UCSD-AML1 (cell line): Measurements from ENCODE around the gene ABCB11.

Source experiments
- DNase-seq: peaks from one replicate; lab custom pipeline; 2025; ENCODE audit not compliant: unreplicated experiment; lab: John Stamatoyannopoulos, UW

The ABCB11 gene

DNA sequence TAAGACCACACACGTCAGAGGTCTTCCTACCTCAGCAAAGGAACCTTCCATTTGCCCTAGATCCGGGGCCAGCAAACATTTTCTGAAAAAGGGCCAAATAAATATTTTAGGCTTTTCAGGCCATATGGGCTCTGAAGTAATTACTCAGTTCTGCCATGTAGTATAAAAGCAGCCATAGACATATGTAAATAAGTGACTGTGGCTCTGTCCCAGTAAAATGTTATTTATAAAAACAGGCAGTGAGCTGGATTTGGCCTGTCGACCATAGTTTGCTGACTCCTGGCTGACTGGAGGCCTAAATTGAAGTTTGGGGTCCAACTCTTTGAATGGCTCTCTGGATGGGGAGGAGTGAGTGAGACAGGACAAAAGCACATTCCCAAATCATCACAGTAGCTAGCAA lies 49.5 kb downstream of the ABCB11 start:
- no peak for DNase-seq

DNA sequence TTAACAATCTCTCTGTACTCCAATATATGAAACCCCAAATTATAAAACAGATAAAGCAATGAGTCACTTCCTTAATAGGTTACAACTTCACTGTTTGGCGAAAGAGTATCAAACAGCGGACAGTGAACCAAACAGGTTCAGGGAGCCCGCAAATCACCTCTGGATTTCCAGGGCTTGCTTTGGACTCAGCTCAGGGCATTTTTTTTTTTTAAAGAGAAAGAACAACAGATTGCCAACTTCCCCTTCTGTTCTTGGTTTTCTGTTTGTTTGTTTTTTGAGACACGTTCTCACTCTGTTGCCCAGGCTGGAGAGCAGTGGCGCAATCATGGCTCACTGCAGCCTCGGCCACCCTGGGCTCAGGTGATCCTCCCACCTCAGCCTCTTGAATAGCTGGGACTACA lies 52.7 kb downstream of the ABCB11 start:
- DNase-seq = no peak

DNA sequence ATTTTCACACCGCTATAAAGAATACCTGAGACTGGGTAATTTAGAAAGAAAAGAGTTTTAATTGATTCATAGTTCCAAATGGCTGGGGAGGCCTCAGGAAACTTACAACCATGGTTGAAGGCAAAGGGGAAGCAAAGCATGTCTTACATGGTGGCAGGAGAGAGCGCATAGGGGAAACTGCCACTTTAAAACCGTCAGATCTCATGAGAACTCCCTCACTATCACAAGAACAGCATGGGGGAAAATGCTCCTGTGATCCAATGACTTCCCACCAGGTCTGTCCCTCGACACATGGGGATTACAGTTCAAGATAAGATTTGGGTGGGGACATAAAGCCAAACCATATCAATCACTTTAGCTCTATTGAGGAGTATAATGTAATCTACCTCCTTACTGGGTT lies 53.5 kb downstream of the ABCB11 start:
- DNase-seq = no peak

DNA sequence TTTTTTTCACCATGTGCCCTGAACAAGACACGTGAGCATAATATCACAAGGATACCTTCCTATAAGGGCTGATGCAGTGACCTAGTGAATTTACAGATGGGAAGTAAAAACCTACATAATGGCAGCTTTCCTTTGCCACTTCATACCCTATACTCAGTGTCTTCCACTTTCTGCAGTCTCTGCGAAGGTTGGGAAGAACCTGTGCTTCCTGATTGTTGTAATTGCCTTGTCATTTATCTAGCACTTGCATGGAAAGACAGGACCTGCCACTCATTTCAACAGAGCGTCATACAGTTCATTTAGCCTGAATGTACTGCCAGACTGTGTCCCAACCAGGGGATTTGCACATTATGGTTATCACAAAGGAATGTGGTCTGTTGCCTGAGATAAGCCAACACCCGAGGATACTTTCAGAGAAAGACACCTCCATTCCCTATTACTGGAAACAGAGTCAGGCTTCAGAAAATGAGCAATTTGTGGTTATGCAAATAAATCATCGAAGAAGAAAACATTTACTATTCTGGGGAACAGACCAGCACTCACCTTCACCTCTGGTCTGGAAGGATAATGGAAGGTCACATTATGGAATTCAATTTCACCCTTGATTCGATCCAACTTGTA lies 55.0 kb downstream of the ABCB11 start:
- DNase-seq = no peak

DNA sequence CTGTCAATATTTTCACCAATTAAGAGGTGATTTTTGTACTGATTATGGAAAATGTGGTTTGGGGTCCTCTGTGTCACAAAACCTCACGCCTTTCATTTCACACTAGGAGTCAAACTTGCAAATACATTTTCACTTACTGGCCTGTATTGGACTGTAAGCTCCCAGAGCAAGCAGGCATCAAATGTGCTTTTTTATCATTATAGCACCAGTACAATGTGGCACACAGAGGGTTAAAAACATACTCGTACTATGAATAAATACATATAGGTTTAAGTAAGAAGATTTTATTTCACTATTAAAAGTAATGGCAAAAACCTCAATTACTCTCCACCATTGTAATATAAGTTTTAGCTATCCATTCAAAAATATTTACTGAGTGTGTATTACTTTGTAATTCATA lies 56.7 kb downstream of the ABCB11 start:
- DNase-seq = no peak

DNA sequence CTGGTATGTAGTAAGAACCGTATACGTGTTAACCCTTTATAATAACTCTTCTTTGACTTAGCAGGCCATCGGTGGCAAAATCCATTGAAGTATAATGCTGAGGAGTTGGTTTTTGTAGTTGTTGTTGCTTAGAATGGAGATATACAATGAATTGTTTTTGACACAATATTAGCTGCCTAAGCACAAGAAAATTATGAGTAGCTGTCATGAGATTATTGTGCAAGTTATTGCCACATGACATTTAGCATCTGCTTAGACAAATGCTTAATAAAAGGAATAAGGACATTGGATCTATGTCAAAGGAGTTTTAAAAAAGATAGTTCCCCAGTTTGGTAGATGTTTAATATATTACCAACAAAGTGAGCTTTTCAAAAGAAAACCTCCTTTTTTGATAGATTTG lies 59.9 kb downstream of the ABCB11 start:
- DNase-seq = no peak

DNA sequence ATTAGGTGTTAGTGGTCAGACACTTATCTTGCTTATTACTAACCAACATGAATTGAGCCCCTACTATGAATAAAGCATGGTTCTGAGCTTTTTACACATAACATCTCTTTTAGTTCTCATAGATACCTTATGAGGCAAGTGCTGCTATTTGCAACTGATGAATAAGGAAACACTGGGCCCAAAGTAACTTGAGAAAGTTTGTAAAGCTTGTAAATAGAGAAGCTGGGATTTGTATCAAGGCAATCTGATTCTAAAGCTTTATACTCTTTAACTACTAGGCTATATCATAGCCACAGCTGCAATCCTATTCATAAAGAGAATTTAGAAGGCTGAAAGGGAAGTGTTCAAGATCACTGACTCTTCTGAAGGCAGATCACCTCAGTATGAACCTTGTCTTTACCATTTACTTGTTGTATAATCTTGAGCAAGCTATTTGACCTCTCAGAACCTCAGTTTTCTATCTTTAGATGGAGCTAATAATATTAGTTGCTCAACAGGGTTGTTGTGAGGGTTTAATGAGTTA lies 60.4 kb downstream of the ABCB11 start:
- no peak for DNase-seq

DNA sequence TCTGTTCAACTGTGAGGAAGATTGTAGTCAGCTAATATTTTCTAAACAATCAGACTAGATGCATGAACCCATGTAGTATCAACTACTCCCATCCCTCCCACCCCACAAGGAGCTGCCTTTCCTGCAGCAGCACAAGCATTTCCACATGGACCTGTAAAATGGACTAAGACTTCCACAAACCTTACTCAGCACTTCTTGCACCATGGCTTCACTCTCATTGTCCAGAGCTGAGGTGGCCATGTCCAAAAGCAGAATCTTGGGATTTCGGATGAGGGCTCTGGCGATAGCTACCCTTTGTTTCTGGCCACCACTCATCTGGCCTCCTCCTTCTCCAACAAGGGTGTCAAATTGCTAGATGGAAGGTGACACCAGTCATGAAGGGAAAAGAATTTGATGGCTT lies 61.3 kb downstream of the ABCB11 start:
- no peak for DNase-seq

DNA sequence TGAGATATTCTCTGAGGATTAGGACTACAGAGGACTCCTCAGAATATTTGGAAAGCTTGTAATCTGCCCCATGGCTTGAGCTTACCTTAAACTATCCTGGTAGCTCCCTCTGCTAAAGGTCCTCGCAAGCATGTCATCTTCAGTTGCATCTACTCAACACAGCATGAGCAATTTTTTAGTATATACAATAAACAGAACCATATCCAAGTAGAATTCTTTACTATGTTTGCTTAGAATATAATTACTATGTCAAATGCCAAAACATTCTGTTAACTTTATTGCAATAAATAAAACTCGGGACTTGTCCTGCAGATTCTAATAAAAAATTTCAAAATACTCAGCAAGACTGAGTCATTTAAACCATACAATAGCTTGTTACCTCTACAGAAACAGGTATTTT lies 62.8 kb downstream of the ABCB11 start:
- no peak for DNase-seq

DNA sequence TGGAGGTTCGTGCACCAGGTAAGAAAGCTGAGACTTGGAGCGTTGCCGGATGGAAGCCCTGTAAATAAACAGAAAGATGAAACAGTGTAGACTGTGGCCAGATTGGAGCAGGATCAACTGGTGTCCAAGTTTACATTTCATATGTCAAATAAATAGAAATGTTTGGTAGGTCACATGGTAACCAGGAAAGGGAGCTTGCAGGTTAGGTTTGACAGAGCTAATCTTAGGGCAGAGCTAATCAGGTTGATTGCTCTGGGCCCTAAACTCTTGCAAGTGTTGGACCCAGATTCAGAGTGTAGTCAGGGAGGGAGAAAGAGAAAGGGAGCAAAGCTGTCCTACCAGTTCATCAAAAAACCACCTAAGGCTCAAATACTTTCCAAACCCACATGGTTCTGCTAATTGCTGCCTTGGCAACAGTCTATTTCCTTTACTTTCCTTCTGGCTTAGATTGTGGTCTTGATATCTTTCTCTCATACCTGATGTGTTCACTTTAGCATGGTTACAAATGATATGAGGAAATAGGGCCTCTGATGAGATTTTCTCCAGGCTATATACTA lies 66.8 kb downstream of the ABCB11 start:
- no peak for DNase-seq

DNA sequence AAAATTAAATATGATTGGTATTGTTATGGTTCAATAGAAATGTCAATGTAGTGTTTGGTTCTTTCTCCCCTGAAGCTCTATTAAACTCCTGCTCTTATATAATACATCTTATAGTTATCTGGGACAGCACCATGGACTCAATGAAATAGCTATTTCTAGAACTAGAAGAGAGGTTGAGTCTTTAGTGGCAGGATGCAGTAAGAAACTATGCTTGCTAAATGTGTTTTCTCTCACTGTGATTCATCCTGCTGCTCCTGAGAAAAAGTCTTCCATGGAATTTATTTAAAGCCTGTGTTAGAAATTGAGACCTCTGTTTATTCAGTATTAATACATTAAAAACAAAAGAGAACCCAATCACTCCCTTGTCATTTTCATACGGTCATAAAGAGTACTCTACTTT lies 68.5 kb downstream of the ABCB11 start:
- DNase-seq = no peak

DNA sequence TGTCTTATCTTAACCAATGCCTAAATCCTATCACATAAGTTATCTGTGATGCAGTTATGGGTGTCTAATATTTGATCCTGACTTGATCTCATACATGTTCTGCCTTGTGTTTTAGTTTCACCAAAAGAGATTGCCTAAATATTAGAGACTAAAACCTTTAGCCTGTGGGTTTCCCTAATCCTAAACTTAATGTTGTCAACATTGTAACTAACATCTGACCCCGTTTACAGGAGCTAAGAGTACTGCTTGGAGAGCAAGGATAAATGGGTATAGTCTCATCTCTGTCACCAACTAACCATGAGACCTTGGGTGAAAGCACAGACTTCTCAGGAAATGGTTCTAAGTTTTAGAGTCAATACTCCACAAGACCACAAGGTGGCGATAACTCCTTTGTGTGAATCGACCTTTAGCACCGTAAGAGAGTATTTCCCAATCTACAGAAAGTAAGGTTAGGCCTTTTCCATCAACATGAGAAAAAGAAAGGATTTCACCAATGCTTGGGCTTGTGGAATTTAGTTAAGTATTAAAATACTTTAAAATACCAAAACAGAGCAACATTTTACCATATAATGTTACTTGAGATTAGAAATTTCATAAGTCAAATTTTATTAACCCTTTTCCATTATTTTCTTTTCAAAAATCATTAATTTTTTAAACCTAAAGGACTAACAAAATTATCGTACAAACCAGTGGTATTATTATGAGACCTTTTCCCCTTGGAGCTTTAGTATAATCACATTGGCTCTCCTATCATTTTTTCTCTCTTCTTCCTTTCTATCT lies 69.5 kb downstream of the ABCB11 start:
- DNase-seq = no peak

DNA sequence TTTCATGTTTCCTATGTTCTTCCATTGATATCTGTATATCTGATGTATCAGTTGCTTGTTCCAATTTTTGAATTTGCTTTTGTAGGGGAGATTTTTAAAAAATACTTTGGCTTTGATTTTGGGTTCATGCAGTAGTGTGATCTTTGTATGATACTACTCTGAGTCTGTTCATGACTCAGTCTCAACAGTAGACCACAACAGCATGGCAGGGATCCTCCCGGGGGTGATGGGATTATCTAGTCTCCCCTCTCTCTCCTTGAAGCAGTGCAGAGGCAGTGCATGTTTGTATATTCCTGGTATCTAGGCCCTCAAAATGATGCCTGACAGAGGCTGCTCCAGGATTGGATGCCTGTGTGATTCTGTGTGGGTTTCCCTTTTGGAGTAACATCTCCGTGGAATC lies 74.7 kb downstream of the ABCB11 start:
- no peak for DNase-seq

DNA sequence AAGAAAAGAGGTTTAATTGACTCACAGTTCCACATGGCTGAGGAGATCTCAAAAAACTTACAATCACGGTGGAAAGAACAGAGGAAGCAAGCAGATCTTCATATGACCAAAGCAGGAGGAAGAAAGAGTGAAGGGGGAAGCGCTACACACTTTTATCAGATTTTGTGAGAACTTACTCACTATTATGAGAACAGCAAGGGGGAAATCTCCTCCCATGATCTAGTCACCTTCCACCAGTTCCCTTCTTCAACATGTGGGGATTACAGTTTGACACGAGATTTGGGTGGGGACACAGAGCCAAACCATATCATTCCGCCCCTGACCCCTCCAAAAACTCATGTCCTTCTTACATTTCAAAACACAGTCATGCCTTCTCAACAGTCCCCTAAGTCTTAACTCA lies 75.8 kb downstream of the ABCB11 start:
- DNase-seq = no peak

DNA sequence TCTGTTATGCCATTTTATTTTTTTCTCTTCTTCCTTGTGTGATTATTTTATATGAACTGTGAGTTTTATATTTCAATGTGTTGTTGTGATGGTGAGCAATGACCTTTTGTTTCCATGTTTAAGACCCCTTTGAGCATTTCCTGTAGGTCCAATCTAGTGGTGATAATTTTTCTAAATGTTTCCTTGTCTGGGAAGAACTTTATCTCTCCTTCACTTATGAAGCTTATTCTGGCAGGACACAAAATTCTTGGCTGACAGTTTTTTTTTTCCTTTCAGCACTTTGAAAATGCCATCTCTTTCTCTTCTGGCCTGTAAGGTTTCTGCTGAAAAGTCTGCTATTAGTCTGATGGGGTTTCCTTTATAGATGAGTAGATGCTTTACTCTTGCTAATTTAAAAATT lies 76.9 kb downstream of the ABCB11 start:
- no peak for DNase-seq

DNA sequence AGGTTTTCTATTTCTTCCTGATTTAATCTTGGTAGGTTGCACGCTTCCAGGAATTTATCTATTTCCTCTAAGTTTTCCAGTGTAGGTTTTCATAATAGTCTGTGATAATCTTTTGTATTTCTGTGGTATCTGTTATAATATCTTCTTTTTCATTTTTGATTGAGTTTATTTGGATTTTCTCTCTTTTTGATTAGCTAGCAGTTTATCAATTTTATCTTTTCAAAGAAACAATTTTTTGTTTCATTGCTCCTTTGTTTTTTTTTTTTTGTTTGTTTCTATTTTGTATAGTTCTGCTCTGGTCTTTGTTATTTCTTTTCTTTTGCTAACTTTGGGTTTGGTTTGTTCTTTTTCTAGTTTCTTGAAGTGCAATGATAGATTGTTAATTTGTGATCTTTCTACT lies 78.7 kb downstream of the ABCB11 start:
- DNase-seq = no peak

DNA sequence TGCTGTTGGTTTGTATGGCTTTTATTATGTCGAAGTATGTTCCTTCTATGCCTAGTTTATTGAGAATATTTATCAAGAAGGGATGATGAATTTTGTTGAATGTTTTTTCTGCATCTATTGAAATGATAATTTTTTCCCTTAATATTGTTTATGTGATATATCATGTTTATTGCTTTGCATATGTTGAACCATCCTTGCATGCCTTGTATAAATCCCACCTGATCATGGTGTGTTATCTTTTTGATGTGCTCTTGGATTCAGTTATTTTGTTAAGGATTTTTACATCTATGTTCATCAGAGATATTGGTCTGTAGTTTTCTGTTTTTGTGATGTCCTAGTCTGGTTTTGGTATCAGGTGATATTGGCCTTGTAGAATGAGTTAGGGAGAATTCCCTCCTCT lies 79.3 kb downstream of the ABCB11 start:
- DNase-seq = no peak

DNA sequence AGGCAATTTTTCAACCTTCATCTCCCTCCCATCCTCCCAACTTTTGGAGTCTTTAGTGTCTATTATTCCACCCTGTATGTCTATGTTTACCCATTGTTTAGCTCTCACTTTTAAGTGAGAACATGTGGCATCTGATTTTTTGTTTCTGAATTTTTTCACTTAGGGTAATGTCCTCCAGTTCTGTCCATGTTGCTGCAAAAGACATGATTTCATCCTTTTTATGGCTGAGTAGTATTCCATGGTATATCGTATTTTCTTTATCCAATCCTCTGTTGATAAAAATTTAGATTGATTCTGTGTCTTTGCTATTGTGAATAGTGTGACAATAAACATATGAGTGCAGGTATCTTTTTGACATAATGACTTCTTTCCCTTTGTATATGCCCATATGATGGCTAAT lies 81.8 kb downstream of the ABCB11 start:
- no peak for DNase-seq

DNA sequence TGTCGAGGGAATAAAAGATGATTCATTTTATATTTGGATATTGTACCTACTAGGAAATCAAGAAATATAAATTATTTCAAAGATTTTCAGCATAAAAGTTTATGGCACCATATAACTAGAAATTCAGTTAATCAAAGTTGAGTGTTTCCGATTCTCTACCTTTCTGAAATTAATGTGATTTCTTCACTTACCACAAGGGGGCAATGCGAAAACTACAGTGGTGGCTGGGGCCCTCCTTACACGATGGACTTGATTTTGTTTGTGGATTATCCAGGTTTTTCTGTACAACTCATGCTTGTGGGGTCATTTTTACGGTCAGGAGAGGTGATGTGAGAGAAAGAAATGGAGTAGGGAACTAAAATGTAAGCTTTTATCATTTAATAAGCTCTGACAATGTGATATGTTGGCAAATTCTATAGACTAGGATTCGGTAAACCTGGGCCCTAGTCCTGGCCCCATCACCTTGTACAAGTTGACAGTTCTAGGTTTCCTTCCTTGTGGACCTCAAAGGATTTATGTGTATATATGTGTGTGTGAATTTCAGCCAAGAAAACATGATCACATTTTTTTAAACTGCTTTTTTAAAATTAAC lies 82.4 kb downstream of the ABCB11 start:
- DNase-seq = no peak

DNA sequence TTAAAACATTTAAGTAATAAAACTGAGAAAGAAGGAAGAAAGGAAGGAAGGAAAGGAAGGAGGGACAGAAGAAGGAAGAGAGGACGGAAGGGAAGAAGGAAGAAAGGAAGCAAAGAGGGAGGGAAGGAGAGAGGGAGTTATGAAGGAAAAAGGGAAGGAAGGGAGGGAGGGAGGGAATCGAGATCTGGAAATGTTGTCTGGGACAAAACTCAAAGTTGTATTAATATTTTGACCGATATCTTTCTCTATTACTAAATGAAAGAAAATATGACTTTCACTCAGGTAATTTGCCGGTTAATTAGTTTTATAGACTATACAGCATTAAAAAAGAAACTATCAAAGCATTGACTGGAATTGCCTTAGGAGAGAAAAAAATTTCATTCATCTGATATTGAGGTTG lies 85.6 kb downstream of the ABCB11 start:
- no peak for DNase-seq

DNA sequence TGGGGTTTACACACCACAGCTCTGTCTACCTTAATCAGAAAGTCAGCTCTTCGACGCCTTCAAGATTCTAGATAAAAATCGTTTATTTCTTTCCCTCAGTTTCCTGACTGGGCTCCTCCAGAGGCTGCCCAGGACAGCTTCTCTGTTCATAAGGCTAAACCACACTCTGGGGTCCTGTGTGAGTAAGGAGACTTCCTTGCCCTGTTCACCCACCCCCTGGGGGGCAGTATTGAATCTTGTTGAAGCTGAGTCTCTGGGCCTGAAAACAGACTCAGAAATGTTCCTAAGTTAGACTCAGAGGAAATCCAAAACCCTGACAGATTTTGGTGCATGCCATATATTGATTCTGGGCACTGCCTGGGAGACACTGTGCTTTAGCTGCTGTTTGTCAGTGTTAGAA lies 87.1 kb downstream of the ABCB11 start:
- peak; percentile 33 for DNase-seq

DNA sequence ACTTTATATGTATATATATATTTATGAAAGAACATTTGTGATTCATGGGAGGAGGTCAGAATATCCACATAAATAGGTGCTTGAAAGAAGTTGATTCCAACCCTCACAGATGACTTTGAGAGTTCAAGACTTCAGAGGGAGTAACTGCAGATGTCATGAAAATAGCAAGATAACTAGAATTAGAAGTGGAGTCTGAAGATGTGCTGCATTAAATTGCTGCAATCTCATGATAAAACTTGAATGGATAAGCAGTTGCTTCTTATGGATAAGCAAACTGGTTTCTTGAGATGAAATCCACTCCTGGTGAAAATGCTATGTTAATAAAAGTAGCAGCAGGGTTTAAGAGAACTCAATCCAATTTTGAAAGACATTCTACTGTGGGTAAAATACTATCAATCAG lies 89.8 kb downstream of the ABCB11 start:
- no peak for DNase-seq
